Smooth muscle cell (in vitro differentiated cells): ENCODE measurements around the gene LRFN4. TPM values are rescaled to one million over a fixed set of nuclear protein-coding genes. Genes with fewer than 3 reads are reported as not detected.

ENCODE experiments used
- DNase-seq: peaks from one replicate; lab custom pipeline; 2025; ENCODE audit not compliant: unreplicated experiment; lab: John Stamatoyannopoulos, UW
- H2AFZ ChIP-seq: fragments of 200-600 bp; sonication (generic); 2 replicates; pipeline ENCODE4 v1.6.0; 2016; ENCODE audit warnings: antibody characterized with exemption, low read depth, mild to moderate bottlenecking
- H3F3A ChIP-seq: fragments of 200-600 bp; sonication (generic); 2 replicates; pipeline ENCODE4 v1.6.0; 2017; ENCODE audit warnings: antibody characterized with exemption, low read depth
- H3K27ac ChIP-seq: fragments of 200-600 bp; sonication (generic); 2 replicates; pipeline ENCODE4 v1.5.1; 2016; ENCODE audit warnings: low read depth, mild to moderate bottlenecking
- H3K27me3 ChIP-seq: fragments of 200-600 bp; sonication (generic); 2 replicates; pipeline ENCODE4 v1.6.1; 2016; ENCODE audit warnings: low read depth, mild to moderate bottlenecking
- H3K36me3 ChIP-seq: fragments of 200-600 bp; sonication (generic); 2 replicates; pipeline ENCODE4 v1.5.1; 2016; ENCODE audit warnings: low read depth
- H3K4me1 ChIP-seq: fragments of 200-600 bp; sonication (generic); 2 replicates; pipeline ENCODE4 v1.5.1; 2016; ENCODE audit warnings: low read depth
- H3K4me2 ChIP-seq: fragments of 200-600 bp; sonication (generic); 2 replicates; pipeline ENCODE4 v1.6.0; 2016; ENCODE audit warnings: mild to moderate bottlenecking
- H3K4me3 ChIP-seq: fragments of 200-600 bp; sonication (generic); 2 replicates; pipeline ENCODE4 v1.5.1; 2016; ENCODE audit warnings: mild to moderate bottlenecking
- H3K79me2 ChIP-seq: fragments of 200-600 bp; sonication (generic); 2 replicates; pipeline ENCODE4 v1.6.0; 2016; ENCODE audit warnings: low read depth, mild to moderate bottlenecking
- H3K9ac ChIP-seq: fragments of 200-600 bp; sonication (generic); 2 replicates; pipeline ENCODE4 v1.6.0; 2016; ENCODE audit warnings: low read depth
- H3K9me3 ChIP-seq: fragments of 200-600 bp; sonication (generic); replicated peaks from 2 replicates; pipeline ENCODE4 v1.5.1; 2016; ENCODE audit warnings: low read depth
- H4K20me1 ChIP-seq: fragments of 200-600 bp; sonication (generic); 2 replicates; pipeline ENCODE4 v1.6.0; 2016; ENCODE audit warnings: low read depth
- WGBS: methylation state at CpG from one replicate; pipeline ENCODE4 v1.1.7; 2016; ENCODE audit warnings: low lambda C conversion rate; 5-methylcytosine and 5-hydroxymethylcytosine counted together
- polyA plus RNA-seq: library from polyadenylated mRNA; unstranded; fragments of >200 nt; fragmentation: Nextera tagmentation; extraction: Ambion mirVana; gene quantifications from 2 replicates; pipeline ENCODE4 v1.2.1, GENCODE V29; 2016
- total RNA-seq: library from RNA; depleted of rRNA; stranded (reverse); fragments of >200 nt; gene quantifications from 2 replicates; pipeline ENCODE4 v1.2.3, GENCODE V29; 2014
- TF ChIP-seq, protein P1 (sequence below): fragments of 200-600 bp; sonication (generic); IDR thresholded peaks from 2 replicates; pipeline ENCODE4 v1.5.1; 2017; ENCODE audit warnings: borderline replicate concordance, mild to moderate bottlenecking, antibody characterized with exemption; ENCODE audit not compliant: insufficient read depth, poor library complexity, severe bottlenecking

LRFN4 gene
- total and polyA plus RNA-seq, 2 experiments from 2014 or later: 14.7 to 37.6 TPM

- Histone ChIP-seq H3K9ac (no peak overlapping the region), H3K4me2 (no peak overlapping the region), H3K27ac (no peak overlapping the region), H3K4me3 (no peak overlapping the region), H4K20me1 (peaks cover 14% of the 10 kb centered on the region), H3K4me1 (peaks cover 4% of the 10 kb centered on the region), H2AFZ (no peak overlapping the region), H3K27me3 (no peaks in the 10 kb centered on the region), H3K9me3 (no peaks in the 10 kb centered on the region), H3F3A (peaks cover 4% of the 10 kb centered on the region), H3K79me2 (peaks cover 40% of the 10 kb centered on the region), H3K36me3 (no peaks in the 10 kb centered on the region)
- no peak for DNase-seq
- WGBS: 96% methylated on average over 9 of the region's 9 CpGs
- TF ChIP-seq, protein P1, sequence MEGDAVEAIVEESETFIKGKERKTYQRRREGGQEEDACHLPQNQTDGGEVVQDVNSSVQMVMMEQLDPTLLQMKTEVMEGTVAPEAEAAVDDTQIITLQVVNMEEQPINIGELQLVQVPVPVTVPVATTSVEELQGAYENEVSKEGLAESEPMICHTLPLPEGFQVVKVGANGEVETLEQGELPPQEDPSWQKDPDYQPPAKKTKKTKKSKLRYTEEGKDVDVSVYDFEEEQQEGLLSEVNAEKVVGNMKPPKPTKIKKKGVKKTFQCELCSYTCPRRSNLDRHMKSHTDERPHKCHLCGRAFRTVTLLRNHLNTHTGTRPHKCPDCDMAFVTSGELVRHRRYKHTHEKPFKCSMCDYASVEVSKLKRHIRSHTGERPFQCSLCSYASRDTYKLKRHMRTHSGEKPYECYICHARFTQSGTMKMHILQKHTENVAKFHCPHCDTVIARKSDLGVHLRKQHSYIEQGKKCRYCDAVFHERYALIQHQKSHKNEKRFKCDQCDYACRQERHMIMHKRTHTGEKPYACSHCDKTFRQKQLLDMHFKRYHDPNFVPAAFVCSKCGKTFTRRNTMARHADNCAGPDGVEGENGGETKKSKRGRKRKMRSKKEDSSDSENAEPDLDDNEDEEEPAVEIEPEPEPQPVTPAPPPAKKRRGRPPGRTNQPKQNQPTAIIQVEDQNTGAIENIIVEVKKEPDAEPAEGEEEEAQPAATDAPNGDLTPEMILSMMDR: no peak
These were observed 11.0 kb upstream of the LRFN4 start for GRCh38 chr11:66845876-66846212.

- no peak overlapping the region for H3K4me2 ChIP-seq
- no peak overlapping the region for H3K27ac ChIP-seq
- no peak for DNase-seq
- no peak overlapping the region for H2AFZ ChIP-seq
- H3K79me2 ChIP-seq: peaks cover 35% of the 10 kb centered on the region
- TF ChIP-seq, protein P1: no peak
- H4K20me1 ChIP-seq: peaks cover 14% of the 10 kb centered on the region
- no peaks in the 10 kb centered on the region for H3F3A ChIP-seq
- H3K9me3 ChIP-seq: no peaks in the 10 kb centered on the region
- 98% methylated on average over 4 of the region's 4 CpGs for WGBS
- H3K27me3 ChIP-seq: no peaks in the 10 kb centered on the region
- H3K4me1 ChIP-seq: peaks cover 4% of the 10 kb centered on the region
- H3K36me3 ChIP-seq: no peaks in the 10 kb centered on the region
- H3K9ac ChIP-seq: no peak overlapping the region
- H3K4me3 ChIP-seq: no peak overlapping the region
These were observed 10.2 kb upstream of the LRFN4 start for GRCh38 chr11:66846671-66847091.

DNA sequence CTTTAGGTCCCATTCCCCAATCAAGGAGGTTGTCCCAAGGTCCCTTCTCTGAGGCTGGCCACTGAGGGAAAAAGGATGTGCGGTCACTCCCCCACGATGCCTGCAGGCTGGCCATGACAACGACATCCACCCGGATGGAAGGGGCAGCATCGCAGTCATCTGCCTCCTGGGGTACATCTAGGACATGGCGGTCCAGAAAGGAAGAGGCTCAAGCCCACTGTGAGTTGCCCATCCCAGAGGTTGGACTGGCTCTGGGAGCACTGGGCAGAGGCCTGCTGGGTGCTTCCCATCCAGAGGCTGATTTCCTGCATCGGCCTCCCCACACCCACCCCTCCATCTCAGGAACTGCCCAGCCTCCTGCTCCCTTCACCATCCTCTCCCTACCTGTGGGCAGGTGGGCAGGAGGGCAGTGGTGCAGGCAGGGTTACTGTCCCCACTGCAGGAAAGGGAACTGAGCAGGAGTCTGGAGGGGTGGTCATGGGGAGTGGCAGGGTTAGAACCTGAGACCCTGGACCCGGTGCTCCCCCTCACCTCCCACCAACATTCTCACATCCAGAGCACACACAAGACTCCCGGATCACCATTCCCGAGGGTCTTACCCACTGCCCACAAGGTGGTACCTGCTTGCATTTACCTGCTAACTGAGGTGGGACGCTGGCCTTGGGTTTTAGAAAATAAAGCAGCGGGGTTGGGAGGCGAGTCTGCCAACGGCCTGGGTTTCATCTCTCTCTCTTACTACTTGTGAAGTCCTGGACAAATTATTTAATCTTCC is 9.2 kb upstream of the LRFN4 start:
- TF ChIP-seq, protein P1: no peak
- H3K27ac ChIP-seq: no peak overlapping the region
- WGBS: 95% methylated on average over 14 of the region's 14 CpGs

More for the DNA sequence above, 9.2 kb upstream of the LRFN4 start:
- no peaks in the 10 kb centered on the region for H3K9me3 ChIP-seq
- H3K4me1 ChIP-seq: peaks cover 4% of the 10 kb centered on the region
- no peaks in the 10 kb centered on the region for H3K27me3 ChIP-seq
- H3K79me2 ChIP-seq: peaks cover 25% of the 10 kb centered on the region
- H3F3A ChIP-seq: no peaks in the 10 kb centered on the region
- H4K20me1 ChIP-seq: peaks cover 8% of the 10 kb centered on the region
- H3K36me3 ChIP-seq: no peaks in the 10 kb centered on the region
- H3K4me2 ChIP-seq: no peak overlapping the region
- H3K9ac ChIP-seq: no peak overlapping the region
- H2AFZ ChIP-seq: no peak overlapping the region
- H3K4me3 ChIP-seq: no peak overlapping the region
- no peak for DNase-seq
